Calu3 (cell line): Measurements from ENCODE around the gene TMEM200B. TPM values are rescaled to one million over a fixed set of nuclear protein-coding genes. Genes with fewer than 3 reads are reported as not detected.
A peak's percentile ranks its signal among the peaks of the same experiment; 100 is the strongest.

Experiments
- BruUV-seq: library from RNA; stranded (reverse); fragments of 400-500 nt; replicated peaks from 2 replicates; lab custom pipeline; 2021; lab: Mats Ljungman, UMichigan
- CTCF ChIA-PET: fragments of 300-600 bp; sonication (Branson Sonifier 250); formaldehyde crosslinking; loops from one replicate; lab custom pipeline; 2022; ENCODE audit warnings: antibody characterized with exemption; lab: Charles Lee
- DNase-seq: peaks from one replicate; pipeline ENCODE4 v3.0.0; 2022
- H3K27ac Mint-ChIP-seq: one replicate; pipeline ENCODE4 v1.8.0; 2022; ENCODE audit warnings: mixed read lengths; ENCODE audit not compliant: unreplicated experiment
- H3K27me3 Mint-ChIP-seq: one replicate; pipeline ENCODE4 v1.8.0; 2022; ENCODE audit warnings: mixed read lengths; ENCODE audit not compliant: unreplicated experiment
- H3K36me3 Mint-ChIP-seq: one replicate; pipeline ENCODE4 v1.8.0; 2022; ENCODE audit warnings: mild to moderate bottlenecking, moderate library complexity, mixed read lengths; ENCODE audit not compliant: insufficient read depth, unreplicated experiment
- H3K4me1 Mint-ChIP-seq: one replicate; pipeline ENCODE4 v1.8.0; 2022; ENCODE audit warnings: mild to moderate bottlenecking, low read depth, mixed read lengths; ENCODE audit not compliant: unreplicated experiment
- H3K4me3 Mint-ChIP-seq: one replicate; pipeline ENCODE4 v1.8.0; 2022; ENCODE audit warnings: mild to moderate bottlenecking, low read depth, moderate library complexity, mixed read lengths; ENCODE audit not compliant: unreplicated experiment
- H3K9me3 Mint-ChIP-seq: one replicate; pipeline ENCODE4 v1.8.0; 2022; ENCODE audit warnings: low read depth, mixed read lengths; ENCODE audit not compliant: unreplicated experiment
- CTCF ChIP-seq: fragments of 200-600 bp; IDR thresholded peaks from one replicate; pipeline ENCODE4 v1.8.0; 2022; ENCODE audit warnings: antibody characterized with exemption; ENCODE audit not compliant: unreplicated experiment
- intact Hi-C: fragments of 100-400 bp; cut with micrococcal nuclease; formaldehyde crosslinking; loops from one replicate; pipeline ENCODE4 v1.10.0; 2022; ENCODE audit not compliant: unreplicated experiment
- total RNA-seq: library from RNA; stranded (reverse); gene quantifications from 2 replicates; pipeline ENCODE4 v1.2.3, GENCODE V29; 2022

Gene TMEM200B
- total RNA-seq, 1 experiment from 2014 or later: not detected

GRCh38 chr1:29145739-29146437, 22.2 kb upstream of the TMEM200B start:
- H3K27ac Mint-ChIP-seq: peak overlapping the region; percentile 65

GRCh38 chr1:29144178-29144577, 20.5 kb upstream of the TMEM200B start:
- DNase-seq: no peak
- intact Hi-C loops: no loop called here
- Mint-ChIP-seq H3K27ac (no peak overlapping the region), H3K27me3 (no peaks in the 10 kb centered on the region), H3K4me1 (peaks cover 21% of the 10 kb centered on the region), H3K4me3 (no peak overlapping the region), H3K9me3 (peaks cover 4% of the 10 kb centered on the region), H3K36me3 (peaks cover 82% of the 10 kb centered on the region)
- TF ChIP-seq CTCF: no peak
- CTCF ChIA-PET: no interaction called here
- no TSS peak for BruUV-seq

More at GRCh38 chr1:29145739-29146437, 22.2 kb upstream of the TMEM200B start:
- DNase-seq: no peak
- intact Hi-C loops: no loop called here
- TF ChIP-seq CTCF: no peak
- no TSS peak for BruUV-seq
- Mint-ChIP-seq H3K9me3 (peaks cover 4% of the 10 kb centered on the region), H3K4me3 (peak overlapping the region; percentile 11), H3K36me3 (peaks cover 91% of the 10 kb centered on the region), H3K4me1 (peaks cover 21% of the 10 kb centered on the region), H3K27me3 (no peaks in the 10 kb centered on the region)
- CTCF ChIA-PET: no interaction called here

GRCh38 chr1:29142714-29143113, 19.0 kb upstream of the TMEM200B start:
- TSS peak; percentile 14 for BruUV-seq
- CTCF ChIA-PET: no interaction called here
- H3K36me3 Mint-ChIP-seq: peaks cover 67% of the 10 kb centered on the region

GRCh38 chr1:29136391-29136915, 12.8 kb upstream of the TMEM200B start:
- no peak overlapping the region for H3K4me3 Mint-ChIP-seq
- H3K4me1 Mint-ChIP-seq: peaks cover 9% of the 10 kb centered on the region
- no peak for TF ChIP-seq CTCF
- BruUV-seq: no TSS peak
- no peak for DNase-seq
- H3K36me3 Mint-ChIP-seq: peaks cover 10% of the 10 kb centered on the region
- CTCF ChIA-PET: interaction anchor here (0.6 to 0.7 kb wide), 2 partner anchors 14 to 47 kb away, joined by 3 to 4 read pairs; no protein-coding TSS in a partner anchor
- intact Hi-C loops: no loop called here
- no peaks in the 10 kb centered on the region for H3K9me3 Mint-ChIP-seq
- H3K27ac Mint-ChIP-seq: no peak overlapping the region
- peaks cover 42% of the 10 kb centered on the region for H3K27me3 Mint-ChIP-seq

More at GRCh38 chr1:29142714-29143113, 19.0 kb upstream of the TMEM200B start:
- Mint-ChIP-seq H3K4me3 (no peak overlapping the region), H3K4me1 (peaks cover 12% of the 10 kb centered on the region), H3K9me3 (no peaks in the 10 kb centered on the region), H3K27me3 (no peaks in the 10 kb centered on the region), H3K27ac (no peak overlapping the region)
- TF ChIP-seq CTCF: no peak
- intact Hi-C loops: no loop called here
- no peak for DNase-seq
